Activated CD4-positive, alpha-beta T cell treated with anti-CD3 and anti-CD28 coated beads, Interleukin-2, amount 50 U/mL, for 24 hours (primary cell): ENCODE measurements around the gene NRXN2.

Source experiments
- DNase-seq, 2 donors: peaks; one replicate each; pipeline ENCODE4 v3.0.0-alpha.2; 2020; ENCODE audit warnings: low read depth in 1 of 2, low spot score in 1 of 2

Gene NRXN2

GRCh38 chr11:64722141-64723065, 594 bp downstream of the NRXN2 start:
- DNase-seq = no peak

DNA sequence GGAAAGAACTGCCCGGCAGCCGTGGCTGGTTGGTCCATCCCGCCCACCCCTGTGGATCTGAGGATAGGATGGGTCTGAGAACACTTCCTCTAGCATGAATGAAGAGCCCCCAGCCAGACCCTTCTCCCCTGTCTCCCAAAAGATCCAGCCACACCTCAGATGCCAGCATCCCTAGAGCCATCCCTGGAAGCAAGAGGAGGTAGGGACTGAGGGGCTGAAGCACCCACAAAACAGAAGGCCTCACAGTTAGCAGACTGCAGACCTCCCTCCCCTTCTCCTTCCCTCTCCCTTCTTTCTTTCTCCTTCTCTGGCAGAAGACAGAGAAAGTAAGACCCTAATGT, 1.7 kb downstream of the NRXN2 start:
- DNase-seq = no peak

- DNase-seq = no peak
Measured at GRCh38 chr11:64720640-64721358, 2.2 kb downstream of the NRXN2 start.

DNA sequence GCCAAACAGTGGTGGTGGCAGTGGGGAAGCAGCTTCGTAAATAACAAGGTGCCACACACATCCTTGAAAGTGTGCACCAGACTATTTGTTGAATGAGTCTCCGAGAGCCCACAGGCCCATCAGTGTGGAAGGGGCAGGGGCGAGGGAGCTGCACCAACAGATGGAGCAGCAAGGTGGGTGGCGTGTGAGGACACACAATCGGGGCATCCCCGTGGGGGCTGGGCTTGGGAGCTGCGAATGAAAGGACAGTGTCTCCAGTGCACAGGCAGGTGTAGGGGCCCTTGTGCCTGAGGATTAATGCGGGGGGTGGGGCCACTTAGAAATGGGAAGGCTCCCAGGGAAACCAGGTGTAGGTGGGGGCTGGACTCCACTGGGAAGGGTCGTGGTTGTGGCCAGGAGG, 2.8 kb downstream of the NRXN2 start:
- DNase-seq = no peak

DNA sequence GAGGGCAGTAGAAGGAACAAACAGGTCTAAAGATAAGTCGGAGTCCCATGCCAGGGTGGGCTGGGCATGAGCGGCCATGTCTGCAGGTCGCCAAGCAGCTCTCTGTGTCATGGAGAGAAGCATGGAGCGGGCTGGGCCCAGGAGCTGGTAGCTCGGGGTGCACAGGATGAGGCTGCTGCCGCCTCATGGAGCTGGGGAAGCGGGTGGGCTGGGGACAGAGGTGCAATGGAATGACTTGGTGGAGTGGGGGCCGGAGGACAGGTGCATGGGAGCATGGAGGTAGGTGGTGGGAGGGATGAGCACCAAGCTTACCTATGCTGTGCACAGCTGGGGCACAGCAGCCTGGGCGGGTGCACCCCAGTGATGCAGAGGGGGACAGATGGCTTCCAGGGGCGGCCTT, 3.6 kb downstream of the NRXN2 start:
- DNase-seq = no peak

- DNase-seq = no peak
Measured at GRCh38 chr11:64718780-64719124, 4.2 kb downstream of the NRXN2 start.

- DNase-seq = no peak
Measured at GRCh38 chr11:64718084-64718779, 4.8 kb downstream of the NRXN2 start.

- DNase-seq = no peak
Measured at GRCh38 chr11:64717268-64717578, 5.8 kb downstream of the NRXN2 start.

DNA sequence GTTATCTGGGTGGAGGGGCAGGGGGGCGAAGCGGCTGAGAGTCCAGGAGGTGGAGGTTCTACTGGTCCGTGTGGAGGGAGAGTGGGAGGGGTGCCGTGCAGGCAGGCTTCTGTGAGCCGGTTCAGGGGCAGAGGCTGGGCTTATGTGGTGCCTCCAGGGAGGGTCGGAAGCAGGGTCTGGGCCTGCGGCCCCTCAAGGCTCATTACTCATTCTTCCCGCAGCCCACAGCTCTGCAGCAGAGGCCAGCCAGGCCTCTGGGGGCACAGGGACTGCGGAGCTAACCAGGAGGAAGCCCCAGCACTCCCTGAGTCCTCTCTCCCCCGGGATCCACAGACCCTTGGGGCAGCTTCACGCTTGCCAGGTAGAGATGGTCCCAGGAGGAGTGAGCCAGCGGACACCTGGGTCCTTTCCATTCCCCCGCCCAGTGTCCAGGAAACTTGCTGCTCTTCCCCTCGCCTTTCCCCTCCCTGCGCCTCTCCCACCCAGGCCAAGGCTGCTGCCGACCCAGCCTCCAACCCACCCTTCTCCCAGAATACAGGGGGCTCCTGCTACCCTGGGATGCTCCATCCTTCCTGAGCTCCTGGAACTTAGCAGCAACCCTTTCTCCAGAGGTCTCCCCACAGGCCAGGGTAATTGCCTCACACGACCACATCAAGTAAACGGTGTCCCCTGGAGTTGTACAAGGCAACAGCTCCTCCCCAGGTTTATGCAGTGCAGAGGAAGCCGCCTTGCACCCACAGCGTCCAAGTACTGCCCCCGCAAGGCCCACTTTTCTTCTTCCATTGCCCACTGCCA, 6.3 kb downstream of the NRXN2 start:
- DNase-seq = no peak

DNA sequence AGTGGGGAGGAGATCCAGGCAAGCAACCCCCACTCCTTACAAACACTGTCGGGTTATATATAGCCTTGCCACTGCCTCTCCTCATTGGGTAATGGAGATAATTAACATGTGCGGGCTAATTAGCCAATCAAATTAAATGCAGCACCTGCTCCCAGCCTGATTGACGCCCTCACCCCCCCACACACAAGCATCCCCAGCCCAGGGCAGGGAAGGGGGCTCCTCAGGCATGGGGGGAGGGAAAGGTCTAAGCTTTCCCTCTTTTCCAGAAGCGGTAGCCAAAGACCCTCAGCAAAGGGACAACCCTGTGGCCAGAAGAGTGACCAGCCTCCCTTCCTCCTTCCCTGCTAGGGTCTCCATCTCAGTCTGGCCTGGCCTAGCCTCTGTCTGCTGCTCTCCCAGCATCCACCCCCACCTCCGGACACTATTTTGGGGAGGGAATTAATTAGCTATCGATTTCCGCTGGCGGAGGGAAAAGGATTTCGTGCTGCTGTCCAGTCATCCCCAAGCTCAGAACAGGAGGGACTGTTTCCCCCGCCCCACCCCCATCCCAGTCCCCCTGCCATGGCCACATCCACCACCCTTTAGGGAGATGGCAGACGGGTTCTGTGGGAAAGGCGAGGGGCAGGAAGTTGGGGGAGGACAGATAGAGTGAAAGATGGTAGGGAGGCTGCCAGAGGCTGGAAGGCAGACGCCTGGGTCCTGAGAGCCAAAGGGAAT, 7.1 kb downstream of the NRXN2 start:
- no peak for DNase-seq

- DNase-seq = no peak
Measured at GRCh38 chr11:64715110-64715509, 7.9 kb downstream of the NRXN2 start.

GRCh38 chr11:64714666-64715065, 8.3 kb downstream of the NRXN2 start:
- no peak for DNase-seq

GRCh38 chr11:64713781-64714363, 9.1 kb downstream of the NRXN2 start:
- DNase-seq = no peak

- no peak for DNase-seq
Measured at GRCh38 chr11:64713016-64713707, 9.8 kb downstream of the NRXN2 start.

GRCh38 chr11:64712430-64713015, 10.5 kb downstream of the NRXN2 start:
- DNase-seq = no peak

- DNase-seq = no peak
Measured at GRCh38 chr11:64711956-64712362, 11.0 kb downstream of the NRXN2 start.

- no peak for DNase-seq
Measured at GRCh38 chr11:64711138-64711955, 11.7 kb downstream of the NRXN2 start.

DNA sequence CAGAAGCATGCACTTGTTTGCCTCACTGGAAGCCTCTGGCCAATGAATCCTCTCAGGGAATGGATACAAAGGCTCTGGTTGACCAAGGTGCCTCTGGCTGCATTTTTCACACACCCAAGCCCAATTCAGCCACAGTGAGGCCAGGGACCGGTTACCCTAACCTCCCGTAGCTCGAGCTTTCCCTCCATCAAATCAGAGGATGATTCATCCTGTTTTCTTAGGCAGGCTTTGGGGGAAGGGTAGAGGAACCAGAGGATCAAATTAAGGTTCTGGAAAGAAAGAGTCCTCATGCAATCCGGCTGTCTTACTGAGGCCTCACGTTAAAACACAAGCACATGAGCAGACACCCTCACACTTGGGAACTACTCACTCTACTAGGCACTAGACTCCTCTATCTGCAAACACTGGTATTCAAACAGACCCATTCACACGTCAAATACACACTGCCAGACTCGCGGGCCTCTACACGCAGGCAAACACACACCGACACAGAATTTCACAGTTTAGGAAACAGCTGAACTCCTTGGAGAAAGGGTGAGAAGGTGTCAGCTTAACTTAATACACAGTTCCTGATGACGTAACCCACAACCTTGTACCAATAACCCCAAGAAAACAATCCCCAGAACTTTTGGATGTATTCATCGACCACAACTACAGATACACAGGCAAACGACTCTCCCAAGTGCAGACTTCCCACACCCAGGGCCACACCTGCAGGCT, 12.4 kb downstream of the NRXN2 start:
- no peak for DNase-seq
